ENCODE data around the gene NR6A1.

The NR6A1 gene

GRCh38 chr9:124770359-124771020 lies 621 bp downstream of the NR6A1 start:
- Histone ChIP-seq H3K4me2 (ENCODE audit: low read length) (peak overlapping the region; percentile 90), H3K27ac (no peak overlapping the region), H2AFZ (peak overlapping the region; percentile 79), H3K4me3 (ENCODE audit: low read depth, low read length) (peak overlapping the region; percentile 76), H3K4me1 (no peaks in the 10 kb centered on the region), H3K79me2 (no peaks in the 10 kb centered on the region), H3K27me3 (ENCODE audit: control insufficient read depth, insufficient read depth, low read length) (no peaks in the 10 kb centered on the region), H3K9me3 (ENCODE audit: control insufficient read depth, low read length) (no peaks in the 10 kb centered on the region), H3K9ac (no peak overlapping the region), H3K36me3 (ENCODE audit: control insufficient read depth, insufficient read depth, low read length) (no peaks in the 10 kb centered on the region)
- TF ChIP-seq CTCF (IDR thresholded peaks at IDR 0.05): no peak

- H3K36me3 ChIP-seq (ENCODE audit: control insufficient read depth, insufficient read depth, low read length): no peaks in the 10 kb centered on the region
Measured at GRCh38 chr9:124769549-124770358, 1.4 kb downstream of the NR6A1 start.

GRCh38 chr9:124768750-124769548 lies 2.2 kb downstream of the NR6A1 start:
- Histone ChIP-seq H3K9ac (no peak overlapping the region), H3K4me2 (ENCODE audit: low read length) (peak overlapping the region; percentile 90), H3K4me1 (no peaks in the 10 kb centered on the region), H2AFZ (peak overlapping the region; percentile 77), H3K79me2 (no peaks in the 10 kb centered on the region), H3K36me3 (ENCODE audit: control insufficient read depth, insufficient read depth, low read length) (no peaks in the 10 kb centered on the region), H3K9me3 (ENCODE audit: control insufficient read depth, low read length) (no peaks in the 10 kb centered on the region), H3K4me3 (ENCODE audit: low read depth, low read length) (peak overlapping the region; percentile 76), H3K27ac (peak overlapping the region; percentile 16), H3K27me3 (ENCODE audit: control insufficient read depth, insufficient read depth, low read length) (no peaks in the 10 kb centered on the region)
- TF ChIP-seq CTCF (IDR thresholded peaks at IDR 0.05): no peak

More at GRCh38 chr9:124769549-124770358, 1.4 kb downstream of the NR6A1 start:
- TF ChIP-seq CTCF (IDR thresholded peaks at IDR 0.05): no peak
- H3K4me1 ChIP-seq: no peaks in the 10 kb centered on the region
- no peaks in the 10 kb centered on the region for H3K9me3 ChIP-seq (ENCODE audit: control insufficient read depth, low read length)
- H3K9ac ChIP-seq: no peak overlapping the region
- peak overlapping the region; percentile 76 for H3K4me3 ChIP-seq (ENCODE audit: low read depth, low read length)
- H2AFZ ChIP-seq: peak overlapping the region; percentile 77
- H3K4me2 ChIP-seq (ENCODE audit: low read length): peak overlapping the region; percentile 90
- no peaks in the 10 kb centered on the region for H3K27me3 ChIP-seq (ENCODE audit: control insufficient read depth, insufficient read depth, low read length)
- H3K79me2 ChIP-seq: no peaks in the 10 kb centered on the region
- peak overlapping the region; percentile 16 for H3K27ac ChIP-seq

GRCh38 chr9:124768334-124768733 lies 2.8 kb downstream of the NR6A1 start:
- Histone ChIP-seq H3K9me3 (ENCODE audit: control insufficient read depth, low read length) (no peaks in the 10 kb centered on the region), H3K36me3 (ENCODE audit: control insufficient read depth, insufficient read depth, low read length) (no peaks in the 10 kb centered on the region), H2AFZ (no peak overlapping the region), H3K27ac (no peak overlapping the region), H3K79me2 (no peaks in the 10 kb centered on the region), H3K9ac (no peak overlapping the region), H3K27me3 (ENCODE audit: control insufficient read depth, insufficient read depth, low read length) (no peaks in the 10 kb centered on the region), H3K4me1 (no peaks in the 10 kb centered on the region), H3K4me3 (ENCODE audit: low read depth, low read length) (no peak overlapping the region), H3K4me2 (ENCODE audit: low read length) (no peak overlapping the region)
- TF ChIP-seq CTCF (IDR thresholded peaks at IDR 0.05): no peak

All from parathyroid adenoma (tissue), 2 donors.